Stimulated activated naive CD4-positive, alpha-beta T cell (primary cell): ENCODE data around the gene TRERF1.
"Not testable (repeated sequence)": the region's sequence is repeated elsewhere in the genome, so short reads cannot be mapped to it uniquely, and the experiment has no call there.

Experiments
- DNase-seq, 6 experiments: peaks; one replicate each; lab custom pipeline; 2025; lab: John Stamatoyannopoulos, UW

TRERF1 gene

GRCh38 chr6:42221546-42221945 lies 230.2 kb downstream of the TRERF1 start:
- no peak for DNase-seq

DNA sequence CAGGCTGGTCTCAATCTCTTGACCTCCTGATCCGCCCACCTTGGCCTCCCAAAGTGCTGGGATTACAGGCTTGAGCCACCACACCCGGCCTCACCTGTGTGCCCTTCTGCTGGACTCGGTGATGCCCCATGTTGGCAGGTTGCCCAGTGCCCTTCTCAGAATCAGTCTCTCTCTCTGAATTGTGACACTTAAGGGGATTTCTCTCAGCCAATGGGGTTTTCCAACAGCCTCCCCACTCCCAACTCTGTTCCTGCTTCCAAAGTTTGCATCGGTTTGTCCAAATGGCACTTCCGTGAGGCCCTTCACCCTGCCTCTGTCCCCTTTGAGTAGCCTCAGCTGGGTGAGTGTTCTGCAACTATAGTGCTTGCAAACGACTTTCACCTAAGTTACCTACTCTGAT lies 230.9 kb downstream of the TRERF1 start:
- no peak for DNase-seq

GRCh38 chr6:42217519-42218367 lies 234.0 kb downstream of the TRERF1 start, which contains the start of gene MRPS10:
TSS of gene MRPS10 (minus strand) at chr6:42217861. CDS start at chr6:42217849, 12 bp downstream.
- DNase-seq: peak; percentile 76 to 88 (median 84)

DNA sequence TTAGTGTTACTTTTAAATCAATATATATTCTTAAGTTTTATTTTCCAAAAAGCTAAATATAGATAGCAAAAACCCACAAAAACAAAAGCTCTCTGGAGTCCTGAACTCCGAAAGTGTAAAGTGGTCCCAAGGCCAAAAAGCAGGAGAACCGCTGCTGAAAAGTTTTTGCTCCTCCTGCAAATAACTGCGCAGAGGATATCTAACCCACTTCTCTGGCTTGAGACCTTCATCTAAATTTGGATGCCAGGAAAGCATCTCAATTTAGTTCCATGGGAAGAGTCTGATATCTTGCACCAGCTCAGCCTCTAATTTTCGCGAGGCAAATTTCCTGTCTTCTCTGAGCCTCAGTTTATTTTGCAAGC lies 234.6 kb downstream of the TRERF1 start:
- DNase-seq: no peak

DNA sequence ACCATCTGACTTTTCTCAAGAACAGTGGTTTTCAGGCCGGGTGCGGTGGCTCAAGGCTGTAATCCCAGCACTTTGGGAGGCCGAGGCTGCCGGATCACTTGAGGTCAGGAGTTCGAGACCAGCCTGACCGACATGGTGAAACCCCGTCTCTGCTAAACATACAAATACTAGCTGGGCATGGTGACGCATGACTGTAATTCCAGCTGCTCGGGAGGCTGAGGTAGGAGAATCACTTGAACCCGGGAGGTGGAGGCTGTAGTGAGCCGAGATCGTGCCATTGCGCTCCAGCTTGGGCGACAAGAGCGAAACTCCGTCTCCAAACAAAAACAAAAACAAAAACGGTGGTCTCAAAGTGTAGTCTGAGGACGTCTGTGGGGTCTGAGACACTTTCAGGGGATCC lies 235.2 kb downstream of the TRERF1 start:
- DNase-seq: not testable (repeated sequence)

- no peak for DNase-seq
Measured at GRCh38 chr6:42212442-42212841, 239.3 kb downstream of the TRERF1 start.

DNA sequence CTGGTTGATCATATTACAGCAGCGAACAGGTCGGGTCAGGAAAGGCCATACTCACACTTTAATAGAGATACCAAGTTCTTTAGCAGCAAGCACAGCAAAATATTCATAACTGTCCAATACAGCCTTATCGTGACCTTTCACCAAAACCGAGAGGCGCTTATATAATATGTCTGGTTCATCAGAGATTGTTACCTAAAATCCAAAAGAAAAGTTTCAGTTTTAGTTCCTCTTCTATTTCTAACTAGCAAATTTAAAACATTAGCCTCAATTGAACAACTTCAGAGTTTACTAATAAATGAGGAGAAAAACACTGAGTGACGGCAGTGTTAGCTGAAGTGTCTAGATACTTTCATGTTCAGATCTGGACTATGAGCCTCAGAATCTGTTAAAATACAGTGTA lies 240.0 kb downstream of the TRERF1 start:
- no peak for DNase-seq

DNA sequence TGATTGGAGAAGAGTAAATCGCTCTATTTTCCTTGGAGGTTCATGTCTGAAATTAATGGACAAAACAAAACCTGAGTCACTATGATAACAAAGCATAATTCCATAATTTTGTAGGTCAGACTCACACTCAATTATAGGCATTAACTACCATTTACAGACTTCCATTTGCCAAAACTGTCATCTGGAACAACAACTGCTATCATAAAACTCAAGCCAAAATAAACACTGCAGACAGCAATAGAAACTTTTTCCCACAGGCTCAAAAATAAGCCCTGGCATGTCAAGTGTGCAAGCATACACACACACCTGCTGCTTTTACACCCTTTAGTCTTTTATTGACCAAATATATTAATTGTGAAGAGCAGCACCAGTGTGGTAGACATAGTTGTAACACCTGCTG lies 241.2 kb downstream of the TRERF1 start:
- DNase-seq: no peak

- DNase-seq: not testable (repeated sequence)
Measured at GRCh38 chr6:42207559-42207958, 244.2 kb downstream of the TRERF1 start.

GRCh38 chr6:42204768-42205282 lies 246.9 kb downstream of the TRERF1 start:
- DNase-seq: no peak

DNA sequence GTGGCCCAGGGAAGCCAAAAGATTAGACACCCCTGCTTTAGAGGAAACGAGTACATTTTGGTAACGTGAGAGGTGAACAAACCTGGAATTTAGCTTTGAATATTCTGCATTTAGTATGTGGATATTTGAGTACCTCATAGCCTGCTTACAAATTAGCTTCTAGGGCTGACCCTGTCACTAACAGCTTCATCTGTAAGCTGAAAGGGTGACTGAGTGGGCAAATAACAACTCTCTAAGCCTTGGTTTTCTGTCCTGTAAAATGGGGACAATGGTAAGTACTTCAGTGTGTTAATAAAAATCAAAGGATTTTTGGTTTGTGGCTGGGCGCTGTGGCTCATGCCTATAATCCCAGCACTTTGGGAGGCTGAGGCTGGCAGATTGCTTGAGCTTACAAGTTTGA lies 248.5 kb downstream of the TRERF1 start:
- DNase-seq: no peak

DNA sequence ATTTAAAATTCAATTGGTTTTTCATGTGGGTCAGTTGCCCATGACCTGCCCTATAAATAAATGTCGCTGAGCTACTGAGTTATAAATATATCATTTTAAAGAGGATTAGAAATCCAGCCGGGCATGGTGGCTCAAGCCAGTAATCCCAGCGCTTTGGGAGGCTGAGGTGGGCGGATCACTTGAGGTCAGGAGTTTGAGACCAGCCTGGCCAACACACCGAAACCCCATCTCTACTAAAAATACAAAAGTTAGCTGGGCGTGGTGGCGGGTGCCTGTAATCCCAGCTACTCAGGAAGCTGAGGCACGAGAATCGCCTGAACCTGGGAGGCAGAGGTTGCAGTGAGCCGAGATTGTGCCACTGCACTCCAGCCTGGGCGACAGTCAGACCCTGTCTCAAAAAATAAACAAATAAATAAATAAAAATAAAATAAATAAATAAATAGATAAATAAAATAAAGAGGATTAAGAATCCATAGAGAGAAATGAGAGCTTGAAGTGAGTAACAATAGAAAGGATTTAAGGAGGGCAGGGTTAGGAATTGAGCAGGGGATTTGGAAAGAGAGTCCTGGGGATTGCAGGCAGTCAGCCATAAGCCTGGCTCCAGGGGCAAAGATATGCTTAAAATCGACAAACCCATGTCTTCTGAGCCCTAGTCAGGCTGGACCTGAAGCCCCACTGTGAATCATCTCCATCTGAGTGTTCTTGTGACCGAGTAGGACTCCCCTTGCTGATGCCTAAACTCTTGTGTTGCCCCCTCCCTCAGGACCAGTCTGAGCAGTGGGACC lies 249.4 kb downstream of the TRERF1 start:
- DNase-seq: not testable (repeated sequence)

DNA sequence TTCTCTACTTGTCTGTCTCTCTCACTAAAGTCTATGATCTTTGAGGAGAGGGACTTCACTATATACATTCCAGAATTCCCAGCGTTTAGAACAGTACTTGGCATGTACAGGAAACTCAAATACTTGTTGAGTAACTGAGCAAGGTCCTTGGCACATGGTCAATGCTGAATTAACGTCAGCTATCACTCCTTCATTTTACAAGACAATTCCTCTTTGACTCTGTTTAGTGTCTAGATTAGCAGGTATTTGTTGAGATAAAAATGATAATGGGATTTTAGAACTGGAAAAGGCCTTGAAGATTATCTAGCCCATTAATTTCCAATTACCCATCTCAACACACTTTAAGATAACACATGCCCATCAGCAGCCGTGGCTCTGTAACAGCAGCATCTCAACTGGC lies 250.3 kb downstream of the TRERF1 start:
- DNase-seq: no peak

DNA sequence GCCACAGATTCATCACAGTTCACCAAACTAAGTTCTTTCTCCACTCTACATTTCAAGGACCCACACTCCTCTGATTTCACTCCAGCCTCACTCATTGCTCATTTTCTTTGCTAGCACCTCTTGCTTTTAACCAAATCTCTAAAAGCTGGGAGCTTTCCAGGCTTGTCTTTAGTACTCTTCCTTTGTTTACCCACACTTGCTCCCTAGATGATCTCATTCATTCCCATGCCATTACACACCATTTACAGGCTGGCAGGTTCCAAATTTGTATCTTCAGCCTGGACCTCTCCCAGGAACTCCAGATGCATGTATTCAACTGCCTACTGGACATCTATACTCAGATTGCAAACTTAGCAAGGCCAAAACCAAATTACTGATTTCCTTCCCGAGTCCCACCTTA lies 251.7 kb downstream of the TRERF1 start:
- DNase-seq: no peak

DNA sequence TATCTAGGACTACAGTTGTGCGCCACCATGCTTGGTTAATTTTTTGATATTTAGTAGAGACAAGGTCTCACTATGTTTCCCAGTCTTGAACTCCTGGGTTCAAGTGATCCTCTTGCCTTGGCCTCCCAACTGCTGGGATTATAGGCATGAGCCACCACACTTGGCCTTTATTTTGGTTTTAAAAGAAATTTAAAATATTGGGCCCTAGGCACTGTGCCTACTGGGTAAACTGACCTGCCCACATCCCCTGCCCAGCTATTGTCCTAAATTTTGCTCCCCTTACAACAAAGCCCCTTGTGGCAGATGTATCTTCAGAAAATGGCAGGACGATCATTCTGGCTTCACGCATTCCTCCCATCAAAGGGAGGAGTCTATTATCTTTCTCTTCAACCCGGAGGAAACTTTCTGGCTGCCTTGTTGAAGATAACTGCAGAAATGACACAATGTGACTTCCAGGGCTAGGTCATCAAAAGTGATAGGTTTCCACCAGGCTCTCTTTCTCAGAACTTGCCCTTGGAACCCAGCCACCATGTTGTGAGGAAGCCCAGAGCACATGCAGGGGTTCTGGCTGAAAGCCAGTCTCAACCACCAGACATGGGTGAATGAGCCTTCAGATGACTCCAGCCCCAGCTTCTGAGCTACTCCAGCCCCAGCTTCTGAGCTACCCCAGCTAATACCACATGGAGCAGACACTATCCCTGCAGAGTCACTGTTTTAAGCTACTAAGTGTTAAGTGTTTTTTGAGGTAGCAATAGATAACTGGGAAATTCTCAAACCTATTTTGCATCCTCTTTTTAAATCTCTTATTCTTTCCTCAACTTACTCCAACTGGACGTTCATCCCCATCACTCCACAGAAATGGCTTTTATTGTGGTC lies 252.4 kb downstream of the TRERF1 start:
- no peak for DNase-seq

DNA sequence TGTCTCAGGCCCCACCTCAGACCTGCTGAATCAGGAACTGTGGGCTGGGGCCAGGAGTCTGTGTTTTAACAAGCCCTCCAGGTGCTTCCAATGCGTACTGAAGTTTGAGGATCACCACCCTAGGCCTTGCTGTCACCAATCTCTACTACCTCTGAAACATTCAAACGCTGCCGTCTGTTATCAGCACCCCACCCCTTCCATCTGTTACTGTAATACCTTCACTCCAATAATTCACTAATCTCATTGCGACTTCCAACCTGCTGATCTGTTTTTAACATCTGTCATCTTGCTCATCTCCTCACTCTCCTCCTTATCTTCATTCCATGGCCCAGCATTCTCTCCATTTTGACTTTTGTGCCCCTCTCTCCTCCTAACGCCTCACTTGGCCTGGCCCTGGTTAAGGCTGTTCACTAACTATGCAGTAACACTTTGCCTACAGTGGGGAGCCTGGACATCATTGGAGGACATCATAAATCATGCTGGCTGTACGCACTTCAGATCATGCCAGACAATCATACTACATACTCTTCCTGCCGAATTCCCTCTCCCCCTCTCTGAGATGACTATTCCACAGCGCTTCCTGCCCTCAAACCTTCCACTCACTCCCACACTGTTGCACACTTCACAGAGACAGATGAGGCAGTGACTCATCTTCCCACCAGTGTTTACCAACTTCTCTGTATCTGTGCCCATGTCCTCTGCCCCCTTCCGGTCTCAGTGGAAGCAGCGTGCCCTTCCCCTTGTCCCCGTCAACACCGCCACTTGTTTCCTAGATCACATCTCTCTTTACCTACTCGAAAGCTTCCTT lies 254.0 kb downstream of the TRERF1 start:
- no peak for DNase-seq

- DNase-seq: no peak
Measured at GRCh38 chr6:42195415-42195814, 256.3 kb downstream of the TRERF1 start.

DNA sequence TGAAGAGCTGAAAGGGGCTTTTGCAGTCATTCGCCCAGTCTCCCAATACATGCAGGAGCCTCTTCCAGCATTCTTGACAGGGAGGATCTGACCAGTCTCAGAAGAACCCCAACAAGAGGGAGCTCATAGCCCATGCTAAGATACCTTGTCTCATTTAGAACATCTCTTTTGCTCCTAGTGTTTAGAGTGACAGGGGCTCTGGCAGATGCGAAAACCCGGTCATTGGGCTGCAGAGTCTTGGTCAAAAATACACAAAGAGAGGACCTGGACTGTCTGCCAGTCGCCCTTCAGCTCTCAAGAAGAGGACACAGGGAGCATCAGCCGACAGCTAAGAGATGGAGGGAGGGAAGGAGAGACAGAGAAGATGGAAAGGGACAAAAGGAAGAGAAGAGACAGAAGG lies 257.7 kb downstream of the TRERF1 start:
- DNase-seq: no peak

DNA sequence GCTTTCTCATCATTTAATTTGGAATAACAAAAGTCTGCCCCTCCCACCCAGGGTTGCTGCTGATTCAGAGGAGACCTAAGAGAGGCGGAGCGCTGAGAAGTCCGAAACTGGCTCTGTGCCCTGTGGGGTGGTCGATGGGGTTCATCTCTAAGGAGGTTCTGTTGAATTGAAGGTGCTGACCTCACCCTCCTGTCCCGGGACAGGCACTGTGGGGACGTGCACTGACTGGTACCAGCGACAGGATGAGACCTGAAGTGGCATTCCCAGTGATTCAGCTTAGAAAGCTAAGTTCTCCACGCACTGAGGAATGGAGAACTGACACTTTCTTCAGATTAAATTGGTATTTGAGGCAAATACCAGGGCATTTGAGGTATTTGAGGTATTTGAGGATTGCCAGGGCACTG lies 258.2 kb downstream of the TRERF1 start:
- no peak for DNase-seq

DNA sequence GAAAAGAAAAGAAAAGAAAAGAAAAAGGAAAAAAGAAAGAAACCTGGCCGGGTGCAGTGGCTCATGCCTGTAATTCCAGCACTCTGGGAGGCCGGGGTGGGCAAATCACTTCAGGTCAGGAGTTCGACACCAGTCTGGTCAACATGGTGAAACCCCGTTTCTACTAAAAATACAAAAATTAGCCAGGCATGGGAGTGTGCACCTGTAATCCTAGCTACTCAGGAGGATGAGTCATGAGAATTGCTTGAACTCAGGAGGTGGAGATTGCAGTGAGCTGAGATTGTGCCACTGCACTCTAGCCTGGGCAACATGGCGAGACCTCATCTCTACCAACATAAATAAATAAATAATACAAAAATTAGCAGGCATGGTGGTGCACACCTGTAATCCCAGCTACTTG lies 259.3 kb downstream of the TRERF1 start:
- not testable (repeated sequence) for DNase-seq

DNA sequence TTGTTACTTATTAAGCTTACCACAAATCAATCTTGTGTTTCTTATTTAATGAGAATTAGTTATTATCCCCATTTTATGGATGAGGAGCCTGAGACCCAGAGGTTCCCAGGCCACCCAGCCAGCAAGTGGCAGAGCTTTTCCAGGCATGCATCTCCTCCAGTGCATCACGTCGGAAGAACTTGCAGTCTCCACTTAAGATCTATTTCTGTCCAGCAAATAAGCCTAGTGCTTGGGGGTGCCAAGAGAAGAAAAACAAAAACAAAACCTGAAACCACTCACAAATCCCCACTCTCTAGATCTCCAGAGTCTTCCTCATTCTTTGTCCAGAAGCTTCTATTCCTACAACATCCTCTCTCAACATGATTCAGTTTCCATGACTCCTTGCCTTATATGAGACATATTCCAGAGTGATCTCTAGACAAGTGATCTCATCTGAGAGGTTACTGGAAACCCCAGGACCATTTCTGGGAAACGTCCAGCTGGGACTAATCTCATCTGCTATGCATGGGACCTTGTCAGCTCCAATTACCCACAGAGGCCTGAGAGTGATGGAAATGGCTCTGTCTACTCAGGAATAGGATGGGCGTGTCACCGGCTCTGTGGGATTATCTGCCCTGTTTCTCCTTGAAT lies 261.1 kb downstream of the TRERF1 start:
- no peak for DNase-seq
